Peyer's patch (tissue), 4 donors: ENCODE results near the gene SCN5A. TPM values are rescaled to one million over a fixed set of nuclear protein-coding genes. Genes with fewer than 3 reads are reported as not detected.

Experiments
- DNase-seq, 3 donors: peaks; one replicate each; pipeline ENCODE4 v3.0.0-alpha.2; 2017 to 2019
- H3K27ac ChIP-seq, 4 donors: fragments of 200-600 bp; sonication (generic); one replicate each; pipeline ENCODE4 v1.5.1; 2016 to 2019
- H3K27me3 ChIP-seq, 2 donors: fragments of 200-600 bp; sonication (generic); one replicate each; pipeline ENCODE4 v1.5.1; 2019
- H3K36me3 ChIP-seq, 3 donors: fragments of 200-600 bp; sonication (generic); one replicate each; pipeline ENCODE4 v1.5.1; 2016 to 2019
- H3K4me1 ChIP-seq, 4 donors: fragments of 200-600 bp; sonication (generic); one replicate each; pipeline ENCODE4 v1.5.1; 2016 to 2019
- H3K4me3 ChIP-seq, 4 donors: fragments of 200-600 bp; sonication (generic); 1 replicate in 3 of 4; 2 replicates in 1 of 4; pipeline ENCODE4 v1.5.1; 2016 to 2019; ENCODE audit warnings: mild to moderate bottlenecking in 1 of 4
- H3K9me3 ChIP-seq, 4 donors: fragments of 200-600 bp; sonication (generic); one replicate each; pipeline ENCODE4 v1.5.1; 2016 to 2019; ENCODE audit warnings: mild to moderate bottlenecking in 1 of 4
- CTCF ChIP-seq, 6 experiments: fragments of 450-650 bp in 4 of 6; fragments of 200-600 bp in 2 of 6; sonication (generic) in 1 of 6; IDR thresholded peaks; one replicate each; pipeline ENCODE4 v1.5.1; 2017 to 2019; ENCODE audit warnings: antibody characterized with exemption in 6 of 6, mild to moderate bottlenecking in 3 of 6, moderate library complexity in 1 of 6
- POLR2A ChIP-seq, 2 donors: fragments of 450-650 bp; IDR thresholded peaks; one replicate each; pipeline ENCODE4 v1.5.1; 2017; ENCODE audit warnings: antibody characterized with exemption in 2 of 2, mild to moderate bottlenecking in 2 of 2, moderate library complexity in 2 of 2
- total RNA-seq, 4 donors: library from RNA; depleted of rRNA; stranded (reverse); fragments of >200 nt; gene quantifications; one replicate each; pipeline ENCODE4 v1.1.0, GENCODE V29; 2016

SCN5A gene
- total RNA-seq, 4 donors from 2014 or later, result 0.13 TPM; not detected in 3

GRCh38 chr3:38647217-38647970 lies 2.1 kb downstream of the SCN5A start:
- H3K27me3 ChIP-seq, result peaks cover 0 to 12% of the 10 kb centered on the region in 2 donors
- H3K36me3 ChIP-seq, result no peaks in the 10 kb centered on the region
- no peak overlapping the region for H3K4me3 ChIP-seq
- no peak overlapping the region for H3K27ac ChIP-seq
- no peak for TF ChIP-seq POLR2A (IDR thresholded peaks at IDR 0.05)
- TF ChIP-seq CTCF (IDR thresholded peaks at IDR 0.05), result no peak
- no peaks in the 10 kb centered on the region for H3K9me3 ChIP-seq
- no peak for DNase-seq
- H3K4me1 ChIP-seq, result peaks cover 0 to 19% (median 6%) of the 10 kb centered on the region in 4 donors

- TF ChIP-seq POLR2A (IDR thresholded peaks at IDR 0.05), result no peak
- TF ChIP-seq CTCF (IDR thresholded peaks at IDR 0.05), result peak in 2 of 6 experiments; percentile 6 to 7
- peak in 1 of 3 donors; percentile 39 for DNase-seq
- Histone ChIP-seq H3K36me3 (no peaks in the 10 kb centered on the region), H3K9me3 (no peaks in the 10 kb centered on the region), H3K27me3 (peaks cover 0 to 12% of the 10 kb centered on the region in 2 donors), H3K27ac (no peak overlapping the region), H3K4me1 (peaks cover 0 to 19% (median 6%) of the 10 kb centered on the region in 4 donors), H3K4me3 (no peak overlapping the region)
Observed at GRCh38 chr3:38646630-38647029, 2.9 kb downstream of the SCN5A start.

- DNase-seq, result no peak
- Histone ChIP-seq H3K36me3 (no peaks in the 10 kb centered on the region), H3K4me1 (peaks cover 0 to 19% (median 6%) of the 10 kb centered on the region in 4 donors), H3K9me3 (no peaks in the 10 kb centered on the region), H3K27me3 (peaks cover 0 to 12% of the 10 kb centered on the region in 2 donors), H3K4me3 (no peak overlapping the region), H3K27ac (no peak overlapping the region)
- TF ChIP-seq CTCF (IDR thresholded peaks at IDR 0.05) (no peak), POLR2A (IDR thresholded peaks at IDR 0.05) (no peak)
Observed at GRCh38 chr3:38646062-38646461, 3.4 kb downstream of the SCN5A start.

GRCh38 chr3:38645601-38646000 lies 3.9 kb downstream of the SCN5A start:
- H3K36me3 ChIP-seq, result no peaks in the 10 kb centered on the region
- peaks cover 0 to 19% (median 6%) of the 10 kb centered on the region in 4 donors for H3K4me1 ChIP-seq
- no peak overlapping the region for H3K27ac ChIP-seq
- no peak for TF ChIP-seq POLR2A (IDR thresholded peaks at IDR 0.05)
- no peak for TF ChIP-seq CTCF (IDR thresholded peaks at IDR 0.05)
- DNase-seq, result no peak
- H3K9me3 ChIP-seq, result no peaks in the 10 kb centered on the region
- H3K4me3 ChIP-seq, result no peak overlapping the region
- peaks cover 0 to 12% of the 10 kb centered on the region in 2 donors for H3K27me3 ChIP-seq

- TF ChIP-seq POLR2A (IDR thresholded peaks at IDR 0.05) (no peak), CTCF (IDR thresholded peaks at IDR 0.05) (no peak)
- DNase-seq, result no peak
- H3K27ac ChIP-seq, result no peak overlapping the region
- H3K9me3 ChIP-seq, result no peaks in the 10 kb centered on the region
- H3K36me3 ChIP-seq, result no peaks in the 10 kb centered on the region
- peaks cover 0 to 15% (median 6%) of the 10 kb centered on the region in 4 donors for H3K4me1 ChIP-seq
- no peak overlapping the region for H3K4me3 ChIP-seq
- H3K27me3 ChIP-seq, result peaks cover 0 to 12% of the 10 kb centered on the region in 2 donors
Observed at GRCh38 chr3:38645076-38645475, 4.4 kb downstream of the SCN5A start.
